ENCODE measurements around the gene CTR9.
"Not testable (repeated sequence)": the region's sequence is repeated elsewhere in the genome, so short reads cannot be mapped to it uniquely, and the experiment has no call there.

Gene CTR9

DNA sequence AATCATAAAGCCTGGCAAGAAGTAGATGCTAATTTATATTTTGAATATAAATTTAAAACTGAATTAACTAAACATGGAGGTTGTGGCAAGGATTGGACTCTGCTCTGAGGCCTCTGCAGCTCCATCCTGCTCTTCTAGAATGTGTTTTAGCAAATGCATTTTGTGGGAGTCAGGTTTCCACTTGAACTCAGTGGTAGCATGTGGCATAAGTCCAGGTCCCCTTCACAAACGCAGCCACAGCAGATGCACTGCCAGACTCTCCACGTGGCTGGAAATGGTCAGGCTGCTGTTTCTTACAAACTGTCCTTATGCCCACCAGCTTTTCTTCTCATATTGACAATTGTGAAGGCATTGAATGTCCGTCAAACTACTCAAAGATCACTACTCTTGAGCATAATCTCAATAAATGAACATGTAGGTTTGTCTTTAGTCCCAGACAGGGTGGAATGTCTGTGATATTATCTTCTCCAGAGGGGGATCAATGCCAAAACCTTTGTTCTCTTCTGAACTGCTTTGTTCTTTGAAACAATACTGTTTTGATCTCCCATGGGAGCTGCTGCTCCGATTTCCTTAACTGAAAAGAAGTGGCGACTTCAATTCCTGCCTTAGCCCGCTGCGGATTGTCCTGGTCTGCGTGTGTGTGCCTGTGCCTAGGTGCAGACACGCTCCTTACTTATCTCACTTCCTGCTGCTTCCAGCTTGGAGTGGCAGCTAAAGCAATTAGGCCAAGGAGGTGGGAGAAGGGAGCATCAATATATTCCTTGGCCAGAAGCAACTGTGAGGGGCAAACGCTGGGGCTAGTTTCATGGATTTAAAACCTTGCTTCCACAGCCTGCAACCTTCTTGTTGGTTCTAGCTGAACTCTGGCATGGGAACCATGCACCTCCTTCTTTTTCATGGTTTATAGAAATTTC is 33.4 kb downstream of the CTR9 start:
- no peak for DNase-seq

DNA sequence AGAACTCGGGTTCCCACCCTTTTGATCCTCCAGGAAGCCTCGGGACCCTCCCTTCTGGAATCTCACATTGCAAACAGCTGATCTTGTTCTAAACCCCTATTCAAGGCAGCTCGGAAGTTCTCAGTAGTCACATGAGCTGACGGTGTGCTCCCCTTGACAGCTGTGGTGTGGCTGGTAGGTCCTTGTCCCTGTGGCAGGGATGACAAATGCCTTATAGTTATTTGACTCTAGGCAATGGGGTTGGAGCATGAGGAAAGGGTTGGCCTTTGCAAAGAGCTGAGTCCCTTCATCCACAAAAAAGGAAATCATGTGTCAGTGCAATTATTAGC is 34.1 kb downstream of the CTR9 start:
- no peak for DNase-seq

DNA sequence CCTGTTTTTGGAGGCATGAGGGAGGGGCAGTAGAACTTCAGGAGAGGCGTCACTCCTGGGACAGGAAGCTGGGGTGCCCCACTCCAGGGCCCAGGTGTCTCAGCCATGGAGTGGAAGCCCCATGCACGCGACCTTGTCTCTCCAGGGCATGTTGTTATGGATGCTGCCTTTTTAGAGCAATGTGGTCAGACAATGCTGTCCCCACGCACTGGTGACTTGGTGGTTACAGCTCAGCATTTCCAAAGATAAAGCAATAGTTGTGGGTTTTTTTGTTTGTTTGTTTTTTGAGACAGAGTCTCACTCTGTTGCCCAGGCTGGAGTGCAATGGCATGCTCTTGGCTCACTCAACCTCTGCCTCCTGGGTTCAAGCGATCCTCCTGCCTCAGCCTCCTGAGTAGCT is 35.4 kb downstream of the CTR9 start:
- peak; percentile 29 for DNase-seq

DNA sequence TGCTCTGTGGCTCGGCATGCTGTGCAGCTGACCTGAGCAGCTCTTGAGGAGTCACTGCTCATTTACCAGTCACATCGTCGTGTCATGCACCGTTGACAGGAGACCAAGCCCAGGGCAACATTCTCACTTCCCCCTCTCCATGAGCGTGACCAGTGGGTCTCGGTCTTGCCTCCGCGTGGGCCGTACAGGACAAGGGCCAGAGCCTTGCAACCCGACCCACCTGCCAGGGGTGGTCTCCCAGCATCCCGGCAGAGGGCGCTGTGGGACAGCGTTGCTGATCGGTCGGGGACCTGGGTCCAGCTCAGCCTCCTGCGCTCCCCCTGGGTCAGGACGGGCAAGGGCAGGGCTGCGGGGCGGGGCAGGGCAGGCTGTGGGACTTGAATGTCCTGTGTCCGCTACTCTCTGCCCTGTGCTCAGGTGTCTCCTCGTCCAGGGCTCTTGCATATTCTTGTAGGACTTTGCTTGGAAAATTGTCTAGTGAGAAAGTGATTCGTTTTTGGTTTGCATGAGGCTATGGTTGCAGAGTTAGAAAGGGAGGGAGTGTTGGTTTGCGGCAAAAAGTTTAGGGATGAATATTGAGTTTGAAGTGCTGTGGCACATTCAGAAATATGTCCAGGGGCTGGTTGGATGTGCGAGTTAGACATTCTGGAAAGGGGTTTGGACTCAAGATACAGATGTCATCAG is 41.5 kb downstream of the CTR9 start:
- DNase-seq: peak; percentile 70

DNA sequence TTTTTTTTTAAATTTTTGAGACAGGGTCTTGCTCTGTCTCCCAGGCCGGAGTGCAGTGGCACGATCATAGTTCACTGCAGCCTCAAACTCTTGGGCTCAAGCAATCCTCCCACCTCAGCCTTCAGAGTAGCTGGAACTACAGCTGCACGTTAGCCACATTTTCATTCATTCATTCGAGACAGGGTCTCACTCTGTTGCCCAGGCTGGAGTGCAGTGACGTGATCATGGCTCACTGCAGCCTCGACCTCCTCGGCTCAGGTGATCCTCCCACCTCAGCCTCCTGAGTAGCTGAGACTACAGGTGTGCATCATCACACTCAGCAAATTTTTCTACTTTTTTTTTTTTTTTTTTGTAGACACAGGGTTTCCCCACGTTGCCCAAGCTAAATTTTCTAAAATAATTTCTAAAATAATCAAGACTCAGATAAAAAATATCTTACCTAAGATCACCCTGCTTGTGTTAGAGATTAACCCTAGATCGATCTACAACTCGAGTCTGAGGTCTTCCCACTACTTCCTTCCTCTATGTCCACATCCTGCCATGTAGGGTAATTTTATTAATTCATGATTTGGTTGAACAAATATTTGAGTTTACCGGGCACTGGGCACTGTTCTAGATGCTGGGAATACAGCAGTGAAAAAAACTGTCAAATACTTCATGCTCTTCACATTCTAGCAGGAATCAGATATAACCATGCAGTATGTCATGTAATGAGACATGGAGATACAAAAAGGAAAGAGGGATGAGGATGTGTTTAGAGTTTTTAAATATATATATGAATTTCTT is 42.6 kb downstream of the CTR9 start:
- no peak for DNase-seq

DNA sequence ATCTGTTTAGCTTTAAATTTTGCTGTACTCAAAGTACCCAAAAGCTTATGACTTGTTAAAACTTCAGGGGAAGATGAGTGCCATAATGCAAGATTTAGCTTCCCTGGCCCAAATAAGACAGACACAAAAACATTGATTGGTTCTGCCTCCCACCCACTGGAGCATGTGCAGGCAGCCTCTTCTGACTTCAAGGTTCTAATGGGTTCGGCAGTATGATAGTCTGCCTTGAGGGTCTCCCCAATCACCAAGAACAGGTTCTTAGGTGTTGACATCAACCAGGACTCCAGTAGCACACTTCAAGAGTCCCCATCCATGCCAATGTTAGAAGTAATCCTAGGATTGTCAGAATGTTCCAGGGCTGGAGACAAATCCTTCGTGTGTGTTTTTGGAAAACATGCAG is 45.1 kb downstream of the CTR9 start:
- DNase-seq: no peak

DNA sequence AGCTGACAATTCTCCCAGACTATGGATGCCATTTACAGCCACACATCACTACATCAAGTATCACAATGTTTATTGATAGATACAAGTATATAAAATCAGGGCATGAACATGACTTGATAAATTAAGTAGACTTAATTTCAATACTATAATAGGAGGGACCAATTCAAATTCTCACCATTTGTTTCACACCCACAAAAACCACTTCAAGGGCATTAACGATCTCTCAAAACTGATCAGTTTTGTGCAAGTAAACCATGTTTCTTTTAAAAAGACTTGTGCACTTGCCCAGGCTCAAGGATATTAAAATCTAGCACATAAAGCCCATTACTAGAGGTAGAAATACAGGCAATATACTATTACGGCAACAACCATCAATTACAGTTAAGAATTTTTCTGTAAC is 46.0 kb downstream of the CTR9 start:
- no peak for DNase-seq

DNA sequence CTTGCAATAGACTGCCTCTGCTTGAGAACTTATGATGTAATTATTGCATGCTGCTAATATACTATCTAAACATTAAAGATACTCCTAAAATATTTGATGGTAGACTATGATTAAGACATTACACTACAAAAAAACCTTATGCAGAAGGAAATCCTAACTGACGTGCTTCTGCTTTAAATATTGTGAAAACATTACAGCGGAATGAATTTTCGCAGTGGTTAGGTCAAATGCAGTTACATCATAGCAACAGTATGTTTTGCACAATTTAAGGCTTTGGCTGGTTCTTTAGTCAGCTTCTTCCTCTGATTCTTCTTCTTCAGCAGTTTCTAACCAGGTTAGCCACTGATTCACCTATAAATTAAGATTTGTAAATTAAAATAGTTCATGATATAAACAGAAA is 46.5 kb downstream of the CTR9 start:
- DNase-seq: peak; percentile 73

DNA sequence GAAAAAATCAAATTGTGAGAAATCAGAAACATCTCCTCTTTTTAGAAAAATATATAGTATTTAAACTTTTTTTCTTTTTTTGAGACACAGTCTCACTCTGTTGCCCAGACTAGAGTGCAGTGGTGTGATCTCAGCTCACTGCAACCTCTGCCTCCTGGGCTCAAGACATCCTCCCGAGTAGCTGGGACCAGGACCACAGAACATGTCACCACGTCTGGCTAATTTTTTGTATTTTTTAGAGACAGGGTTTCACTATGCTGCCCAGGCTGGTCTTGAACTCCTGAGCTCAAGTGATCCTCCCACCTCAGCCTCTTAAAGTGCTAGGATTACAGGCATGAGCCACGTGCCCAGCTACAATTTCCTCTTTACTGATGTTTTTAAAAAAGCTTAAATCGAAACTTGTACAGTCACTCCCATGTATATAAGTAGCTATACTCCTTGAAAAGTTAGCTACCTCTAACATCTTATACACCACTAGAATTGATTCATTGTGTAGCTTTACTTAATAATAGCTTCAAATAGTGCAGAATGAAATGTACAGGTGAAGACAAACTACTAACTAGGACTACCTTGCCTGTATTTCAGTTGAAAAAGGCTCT is 47.4 kb downstream of the CTR9 start:
- peak; percentile 31 for DNase-seq

DNA sequence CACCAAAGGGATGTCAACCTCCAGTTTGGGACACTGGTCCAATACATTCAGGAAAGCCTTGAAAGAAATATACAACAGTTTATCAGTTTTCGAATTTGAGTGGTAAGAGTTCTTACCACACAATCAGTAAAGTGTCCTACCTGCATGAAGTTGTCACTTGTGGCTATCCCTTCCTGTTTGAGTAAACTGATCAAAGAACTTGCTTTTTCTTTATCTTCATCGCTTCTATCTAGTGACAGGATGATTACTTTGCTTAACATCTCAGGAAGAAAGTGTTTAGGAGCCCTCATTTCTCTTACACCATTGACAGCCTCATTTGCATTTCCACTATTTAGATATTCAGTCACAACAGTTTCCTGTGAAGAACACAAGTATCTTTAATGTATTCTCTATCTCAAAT is 49.2 kb downstream of the CTR9 start:
- no peak for DNase-seq

DNA sequence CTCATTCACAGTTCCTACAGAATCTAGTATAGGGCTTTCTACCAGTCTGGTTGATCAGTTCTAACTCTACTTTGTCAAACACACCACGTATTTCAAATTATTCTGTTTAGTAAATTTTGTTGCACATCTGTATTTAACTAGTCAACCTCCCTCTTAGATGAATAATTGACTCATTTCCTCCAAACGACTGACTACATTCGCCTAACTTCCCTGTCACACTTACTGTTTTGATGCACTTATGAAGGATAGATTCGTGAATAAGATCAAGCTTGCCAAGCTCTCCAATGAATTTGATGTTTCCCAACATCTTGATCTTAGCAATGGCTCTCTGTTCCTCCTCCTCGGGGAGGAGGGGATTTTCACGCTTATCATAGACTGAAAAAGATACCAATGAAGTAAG is 52.6 kb downstream of the CTR9 start:
- no peak for DNase-seq

DNA sequence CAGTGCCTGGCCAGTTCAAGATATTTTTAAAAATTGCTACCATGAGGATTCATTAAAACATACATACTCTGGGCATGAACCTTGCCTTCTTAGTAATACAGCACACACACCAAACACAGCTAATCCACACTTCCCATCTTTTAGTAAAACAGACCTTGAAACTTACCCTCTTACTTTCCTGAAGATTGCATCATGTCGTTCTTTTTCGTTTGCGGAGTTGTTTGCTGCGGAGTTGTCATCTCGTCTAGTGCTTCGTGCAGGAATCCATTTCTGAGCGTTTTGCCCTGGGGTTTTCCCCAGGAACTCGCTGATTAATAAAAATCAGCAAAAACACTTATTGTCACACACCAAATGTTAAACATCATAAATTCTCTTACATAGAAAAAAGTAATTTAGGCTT is 54.7 kb downstream of the CTR9 start:
- DNase-seq: no peak

DNA sequence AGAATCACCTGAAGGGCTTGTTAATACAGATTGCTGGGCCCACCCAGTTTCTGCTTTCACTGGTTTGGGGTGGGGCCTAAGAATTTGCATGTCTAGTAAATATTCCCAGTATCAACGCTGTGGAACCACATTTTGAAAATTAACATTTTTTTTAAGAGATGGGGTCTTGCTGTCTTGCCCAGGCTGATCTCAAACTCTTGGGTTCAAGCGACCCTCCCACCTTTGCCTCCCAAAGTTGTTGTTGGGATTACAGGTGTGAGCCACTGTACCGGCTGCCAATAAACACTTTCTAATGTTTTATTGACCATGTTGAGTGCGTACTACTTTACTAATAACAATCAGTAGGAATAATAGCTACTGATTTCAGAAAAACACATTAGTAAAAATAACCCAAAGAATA is 55.2 kb downstream of the CTR9 start:
- no peak for DNase-seq

DNA sequence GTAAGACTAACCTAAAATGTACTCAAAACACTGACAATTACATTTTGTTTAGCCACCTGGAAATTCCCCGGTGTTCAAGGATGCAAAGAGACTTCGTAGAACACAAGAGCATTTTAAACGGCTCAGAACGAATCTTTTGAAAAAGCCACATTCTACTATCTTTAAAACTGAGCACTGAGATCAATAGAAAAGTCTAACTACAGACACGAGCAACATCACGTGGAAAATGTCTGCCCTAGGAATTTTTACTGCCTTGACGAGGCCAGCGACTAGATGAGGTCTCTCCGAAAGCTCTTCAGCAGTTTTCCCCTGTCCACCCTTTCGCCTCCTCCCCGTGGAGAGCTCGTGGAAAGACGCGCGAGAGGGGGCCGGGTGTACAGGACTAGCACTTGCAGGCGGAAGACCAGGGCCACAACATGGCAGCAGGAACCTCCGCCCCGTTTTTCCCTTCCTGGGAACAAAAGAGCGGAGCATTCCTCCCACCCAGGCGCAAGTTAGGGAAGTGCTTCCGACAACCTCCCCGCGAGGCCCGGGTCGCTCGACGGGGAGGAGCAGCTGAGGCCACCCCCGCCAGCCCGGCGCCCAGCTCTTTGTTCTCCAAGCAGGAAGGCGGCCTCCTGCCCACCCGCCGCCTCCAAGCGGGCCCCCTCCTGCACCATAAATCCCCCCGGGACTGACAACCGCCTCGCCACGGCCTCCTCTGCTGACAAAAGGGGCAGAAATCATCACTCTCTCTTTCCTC is 56.6 kb downstream of the CTR9 start:
- DNase-seq: peak; percentile 50

DNA sequence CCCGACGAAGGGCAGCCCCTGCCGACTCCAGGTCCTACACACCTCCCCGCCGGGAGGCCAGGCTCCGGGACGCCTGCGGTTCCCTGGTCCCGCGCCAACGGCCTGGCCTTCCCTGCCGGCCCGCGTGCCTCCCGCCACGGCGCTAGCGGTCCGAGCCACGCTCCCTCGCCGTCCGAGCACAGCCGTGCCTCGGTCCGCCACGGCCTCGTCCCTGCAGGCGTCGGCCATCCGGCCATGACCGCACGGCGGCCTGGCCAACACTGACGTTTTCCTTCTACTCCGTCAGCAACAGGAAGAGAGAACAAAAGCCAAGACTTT is 57.1 kb downstream of the CTR9 start:
- no peak for DNase-seq

DNA sequence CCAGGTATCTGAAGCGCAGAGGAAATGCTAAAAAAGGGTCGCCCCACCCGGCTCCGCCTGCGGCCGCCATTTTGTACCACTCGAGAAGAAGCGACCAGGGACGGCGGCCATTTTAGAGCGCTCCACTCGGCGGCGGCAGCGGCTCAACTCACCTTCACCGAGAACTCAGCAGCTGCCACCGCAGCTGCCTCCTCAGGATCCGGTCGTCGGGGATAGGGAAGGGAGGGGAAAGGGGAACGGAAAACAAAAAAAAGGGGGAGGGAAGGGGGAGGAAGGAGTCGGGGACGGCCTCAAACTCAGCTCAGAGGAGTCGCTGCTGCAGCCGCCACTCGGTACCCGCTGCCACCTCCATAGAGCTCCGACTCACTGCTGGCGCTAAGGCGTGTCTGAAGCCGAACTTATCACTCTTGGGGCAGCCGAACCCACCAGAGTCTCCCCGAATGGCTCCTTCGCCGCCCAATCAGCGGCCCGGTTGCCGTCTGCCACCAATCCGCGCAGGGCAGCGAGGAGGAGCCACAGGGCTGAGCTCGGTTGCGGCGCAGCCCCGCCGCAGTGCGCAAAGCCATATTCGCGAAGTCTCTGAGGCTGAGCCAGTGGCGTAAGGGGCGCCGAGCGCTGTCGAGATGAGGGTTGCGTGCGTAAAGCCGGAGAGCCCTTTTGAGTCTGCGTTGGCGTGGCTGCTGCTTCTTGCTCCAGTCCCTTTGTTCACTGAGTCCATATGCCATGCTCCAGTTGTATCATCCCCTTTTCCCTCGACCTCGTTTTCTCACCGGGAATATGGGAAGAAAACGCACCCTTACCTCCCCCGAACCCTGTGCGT is 57.7 kb downstream of the CTR9 start, which contains the start of gene EIF4G2:
Gene EIF4G2 (minus strand): TSS at position 374 of the 820 bp plus-strand sequence.
- DNase-seq: peak; percentile 98

DNA sequence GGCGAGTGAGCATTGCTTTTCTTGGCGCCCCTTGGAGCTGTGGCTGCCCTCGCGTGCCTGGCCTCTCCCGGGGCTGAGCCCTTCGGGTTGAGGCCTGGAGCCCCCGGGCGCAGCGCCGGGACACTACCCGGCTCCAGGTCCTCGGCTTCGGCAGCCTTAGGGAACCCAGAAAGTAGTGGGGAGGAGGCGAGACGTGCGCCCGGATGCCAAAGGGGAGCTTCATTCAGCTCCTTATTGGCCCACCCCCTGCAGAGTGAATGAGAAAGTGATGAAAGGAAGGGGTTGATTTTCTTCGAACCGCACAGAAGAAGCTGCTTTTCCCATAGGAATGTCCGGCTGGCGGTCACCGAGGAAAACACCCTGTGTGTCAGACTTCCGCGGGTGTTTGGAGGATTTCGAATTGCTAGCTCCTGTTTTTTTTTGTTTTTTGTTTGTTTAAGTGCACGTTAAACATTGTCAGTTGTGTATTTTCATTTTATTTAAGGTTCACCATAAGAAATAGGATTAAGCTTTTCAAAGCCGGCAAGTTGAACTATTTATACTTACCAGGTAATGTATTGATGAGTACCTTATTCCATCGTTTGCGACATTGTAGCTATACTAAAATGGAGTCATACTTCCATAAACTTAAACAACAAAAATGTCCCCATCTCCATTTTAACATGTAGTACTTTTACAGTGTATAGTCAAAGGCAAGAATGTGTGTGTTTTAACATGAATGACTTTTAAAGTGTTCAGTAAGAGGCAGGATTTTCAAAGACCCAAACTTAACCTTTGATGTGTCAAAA is 58.5 kb downstream of the CTR9 start:
- peak; percentile 26 for DNase-seq

DNA sequence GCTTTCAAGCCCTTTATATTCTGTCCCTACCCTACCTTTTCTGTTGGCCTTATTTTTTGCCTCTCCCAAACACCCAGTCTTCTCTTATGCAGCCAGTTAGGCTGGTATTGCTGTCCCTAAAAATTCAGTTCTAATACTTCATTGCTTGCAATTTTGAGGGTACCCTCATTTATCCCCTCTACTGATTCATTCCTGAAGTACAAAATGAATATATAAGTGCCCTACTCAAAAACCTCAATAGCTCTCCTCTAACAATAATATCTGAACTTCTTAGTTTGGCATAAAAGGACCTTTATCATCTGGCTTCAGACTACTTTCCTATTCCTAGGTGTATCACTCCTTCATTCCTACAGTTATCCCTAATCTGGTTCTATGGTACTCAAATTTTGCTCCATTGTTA is 62.9 kb downstream of the CTR9 start:
- DNase-seq: no peak

DNA sequence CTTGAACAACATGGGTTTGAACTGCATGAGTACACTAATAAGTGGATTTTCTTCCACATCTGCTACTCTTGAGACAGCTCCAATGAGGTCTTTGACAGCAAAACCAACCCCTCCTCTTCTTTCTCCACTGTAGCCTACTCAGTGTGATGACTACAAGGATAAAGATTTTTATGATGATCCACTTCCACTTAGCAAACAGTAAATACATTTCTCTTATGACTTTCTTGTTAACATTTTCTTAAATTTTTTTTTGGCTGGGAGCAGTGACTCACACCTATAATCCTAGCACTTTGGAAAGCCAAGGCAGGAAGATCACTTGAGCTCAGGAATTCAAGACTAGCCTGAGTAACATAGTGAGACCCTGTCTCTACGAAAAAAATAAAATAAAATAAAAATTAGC is 67.5 kb downstream of the CTR9 start:
- no peak for DNase-seq

DNA sequence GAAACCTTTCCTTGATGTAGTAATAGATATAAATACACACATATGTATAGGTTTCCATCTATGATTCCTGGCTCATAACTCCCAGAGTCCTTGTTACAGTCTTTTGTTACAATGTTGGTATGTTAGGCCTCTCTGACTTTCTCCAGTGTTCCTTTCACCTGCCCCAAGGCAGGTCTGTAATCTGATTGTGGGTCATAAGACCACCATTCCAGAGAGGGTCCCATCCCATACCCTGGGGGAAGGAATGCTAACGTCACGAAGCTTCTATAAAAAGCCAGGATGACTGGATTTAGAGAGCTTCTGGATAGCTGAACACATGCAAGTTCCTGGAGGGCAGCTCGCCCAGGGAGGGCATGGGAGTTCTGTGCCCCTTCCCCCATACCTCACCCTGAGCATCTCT is 71.4 kb downstream of the CTR9 start:
- DNase-seq: not testable (repeated sequence)

DNA sequence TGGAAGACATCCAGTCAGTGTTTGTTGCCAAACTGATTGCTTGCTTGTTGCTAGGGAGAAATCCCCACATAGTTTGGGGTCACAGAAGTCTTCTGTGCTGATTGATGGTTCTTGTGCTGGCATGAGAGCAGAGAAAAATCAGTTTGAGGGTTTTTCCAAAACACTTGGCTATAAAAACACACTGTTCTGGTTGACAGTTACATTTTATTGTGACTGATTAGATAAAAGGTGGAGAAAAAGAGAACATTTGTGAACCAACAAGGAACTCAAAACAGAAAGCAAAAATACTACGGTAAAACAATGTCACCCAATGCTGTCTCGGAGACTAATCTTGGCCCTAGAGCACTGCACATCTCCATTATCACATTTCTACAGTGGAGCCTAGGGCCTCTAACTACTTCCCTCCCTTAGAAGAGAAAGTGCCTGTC is 72.1 kb downstream of the CTR9 start:
- DNase-seq: no peak
